Glomerular endothelial cell (primary cell): Measurements from ENCODE around the gene KRTAP23-1. TPM values are rescaled to one million over a fixed set of nuclear protein-coding genes. Genes with fewer than 3 reads are reported as not detected.

Source experiments
- DNase-seq: peaks from one replicate; pipeline ENCODE4 v3.0.0-alpha.2; 2011; ENCODE audit warnings: low read depth, low spot score; ENCODE audit errors: extremely low read depth
- total RNA-seq: library from RNA; depleted of rRNA; stranded (reverse); fragments of >200 nt; gene quantifications from 2 replicates; pipeline ENCODE4 v1.2.3, GENCODE V29; 2015

Gene KRTAP23-1
- not detected in 2 replicates for total RNA-seq

GRCh38 chr21:30348506-30348905 lies at the start of gene KRTAP23-1:
TSS of gene KRTAP23-1 (minus strand) at chr21:30348606. CDS start at chr21:30348606, 0 bp downstream.
- no peak for DNase-seq

- DNase-seq, result no peak
Observed at GRCh38 chr21:30395731-30396130, 47.3 kb upstream of the KRTAP23-1 start, which contains the start of gene KRTAP13-1. TSS of gene KRTAP13-1 (plus strand) at chr21:30396031. CDS start at chr21:30396087, 56 bp downstream.

- no peak for DNase-seq
Observed at GRCh38 chr21:30391492-30392025, 43.2 kb upstream of the KRTAP23-1 start.

- DNase-seq, result no peak
Observed at GRCh38 chr21:30382201-30382600, 33.8 kb upstream of the KRTAP23-1 start.

- DNase-seq, result no peak
Observed at GRCh38 chr21:30372139-30372770, 23.8 kb upstream of the KRTAP23-1 start, which contains the start of gene KRTAP13-2. TSS of gene KRTAP13-2 (minus strand) at chr21:30372271. CDS start at chr21:30372213, 58 bp downstream.

GRCh38 chr21:30355906-30356305 lies 7.5 kb upstream of the KRTAP23-1 start:
- no peak for DNase-seq

GRCh38 chr21:30354308-30355005 lies 6.1 kb upstream of the KRTAP23-1 start:
- no peak for DNase-seq

GRCh38 chr21:30351534-30351933 lies 3.1 kb upstream of the KRTAP23-1 start:
- DNase-seq, result no peak

- DNase-seq, result no peak
Observed at GRCh38 chr21:30349572-30349971, 1.2 kb upstream of the KRTAP23-1 start.

- no peak for DNase-seq
Observed at GRCh38 chr21:30345014-30345413, 3.4 kb downstream of the KRTAP23-1 start.

GRCh38 chr21:30340714-30341573 lies 7.5 kb downstream of the KRTAP23-1 start:
- DNase-seq, result no peak

GRCh38 chr21:30338717-30339116 lies 9.7 kb downstream of the KRTAP23-1 start:
- DNase-seq, result no peak

GRCh38 chr21:30337772-30338171 lies 10.6 kb downstream of the KRTAP23-1 start:
- DNase-seq, result no peak

- DNase-seq, result no peak
Observed at GRCh38 chr21:30337276-30337744, 11.1 kb downstream of the KRTAP23-1 start, which contains the start of gene KRTAP27-1. TSS of gene KRTAP27-1 (minus strand) at chr21:30337694. CDS start at chr21:30337668, 26 bp downstream.

GRCh38 chr21:30336596-30336995 lies 11.8 kb downstream of the KRTAP23-1 start:
- DNase-seq, result no peak

- no peak for DNase-seq
Observed at GRCh38 chr21:30333736-30334135, 14.7 kb downstream of the KRTAP23-1 start.

- no peak for DNase-seq
Observed at GRCh38 chr21:30332681-30333080, 15.7 kb downstream of the KRTAP23-1 start.

- no peak for DNase-seq
Observed at GRCh38 chr21:30329203-30329875, 19.1 kb downstream of the KRTAP23-1 start.

- DNase-seq, result no peak
Observed at GRCh38 chr21:30326390-30326789, 22.0 kb downstream of the KRTAP23-1 start.

GRCh38 chr21:30320215-30320614 lies 28.2 kb downstream of the KRTAP23-1 start, which contains the start of gene KRTAP26-1:
TSS of gene KRTAP26-1 (minus strand) at chr21:30320315. CDS start at chr21:30320035, 280 bp downstream.
- DNase-seq, result no peak
